HK-2 (cell line): ENCODE results near the gene HES1.
"Not testable (repeated sequence)": the region's sequence is repeated elsewhere in the genome, so short reads cannot be mapped to it uniquely, and the experiment has no call there.

Experiments
- DNase-seq: peaks from one replicate; pipeline ENCODE4 v3.0.0-alpha.2; 2018; ENCODE audit not compliant: unreplicated experiment

HES1 gene

GRCh38 chr3:194135806-194136518, at the start of gene HES1:
TSS of gene HES1 (plus strand) at chr3:194136148. CDS start at chr3:194136381, 233 bp downstream.
- peak; percentile 96 for DNase-seq

- no peak for DNase-seq
Measured at GRCh38 chr3:194086388-194087075, 49.4 kb upstream of the HES1 start.

- no peak for DNase-seq
Measured at GRCh38 chr3:194087280-194087679, 48.7 kb upstream of the HES1 start.

- no peak for DNase-seq
Measured at GRCh38 chr3:194087995-194088855, 47.7 kb upstream of the HES1 start.

GRCh38 chr3:194089357-194090177, 46.4 kb upstream of the HES1 start:
- DNase-seq = peak; percentile 97

GRCh38 chr3:194090178-194090555, 45.8 kb upstream of the HES1 start:
- DNase-seq = not testable (repeated sequence)

- DNase-seq = no peak
Measured at GRCh38 chr3:194090716-194091115, 45.2 kb upstream of the HES1 start.

- DNase-seq = peak; percentile 65
Measured at GRCh38 chr3:194091141-194091540, 44.8 kb upstream of the HES1 start.

GRCh38 chr3:194091897-194092296, 44.1 kb upstream of the HES1 start:
- not testable (repeated sequence) for DNase-seq

GRCh38 chr3:194092881-194093301, 43.1 kb upstream of the HES1 start:
- DNase-seq = no peak

GRCh38 chr3:194093842-194094241, 42.1 kb upstream of the HES1 start:
- DNase-seq = no peak

GRCh38 chr3:194095464-194095863, 40.5 kb upstream of the HES1 start:
- no peak for DNase-seq

- DNase-seq = no peak
Measured at GRCh38 chr3:194095902-194096301, 40.0 kb upstream of the HES1 start.

GRCh38 chr3:194097141-194097882, 38.6 kb upstream of the HES1 start:
- no peak for DNase-seq

GRCh38 chr3:194098081-194098842, 37.7 kb upstream of the HES1 start:
- DNase-seq = no peak

GRCh38 chr3:194098843-194099183, 37.1 kb upstream of the HES1 start:
- no peak for DNase-seq

- DNase-seq = no peak
Measured at GRCh38 chr3:194099215-194099614, 36.7 kb upstream of the HES1 start.

- DNase-seq = no peak
Measured at GRCh38 chr3:194100856-194101390, 35.0 kb upstream of the HES1 start.

- no peak for DNase-seq
Measured at GRCh38 chr3:194101592-194102432, 34.1 kb upstream of the HES1 start.
